ENCODE data around the gene TMEM94.

Gene TMEM94

DNA sequence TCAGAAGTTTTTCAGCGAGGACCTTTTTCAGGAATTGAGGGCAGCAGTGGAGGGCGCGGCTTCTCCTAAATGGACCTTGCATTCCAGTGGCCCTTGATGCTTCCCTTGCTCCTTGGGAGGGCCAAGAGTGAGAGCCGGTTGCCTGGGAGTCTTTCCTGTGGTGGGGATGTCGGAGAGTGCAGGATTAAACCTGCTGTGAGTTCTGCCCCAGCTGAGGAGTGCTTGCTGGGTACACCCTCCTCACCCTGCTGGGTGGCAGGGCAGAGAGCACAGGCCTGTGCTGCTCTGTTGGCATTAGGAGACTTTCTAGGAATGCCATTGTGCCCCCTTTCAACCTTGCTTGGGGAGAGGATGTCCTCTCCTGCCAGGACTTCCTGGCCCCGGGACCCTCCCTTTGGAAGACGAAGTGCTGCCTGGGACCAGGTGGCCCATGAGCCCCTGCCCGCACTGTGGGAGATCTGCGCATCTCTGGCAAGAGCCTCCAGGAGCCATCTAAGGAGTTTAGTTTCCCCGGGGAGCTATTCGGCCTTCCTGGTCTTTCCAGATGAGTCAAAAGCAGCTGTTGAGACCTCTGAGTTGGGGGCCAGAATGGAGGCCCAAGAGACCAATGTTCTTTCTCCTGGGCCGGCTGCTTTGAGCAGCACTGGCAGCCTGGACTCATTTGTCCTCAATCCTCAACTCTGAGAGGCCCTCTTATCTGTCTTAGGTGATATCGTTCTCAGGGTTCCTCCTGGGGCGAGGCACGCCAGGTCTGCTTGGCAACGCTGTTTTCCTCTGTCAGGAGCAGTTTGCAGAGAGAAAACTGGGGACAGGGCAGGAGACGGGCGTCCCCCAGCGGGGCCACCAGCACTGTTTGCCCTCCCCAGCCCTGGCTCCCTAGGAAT is 74.6 kb downstream of the TMEM94 start:
- DNase-seq, result no peak

- DNase-seq, result no peak
Measured at GRCh38 chr17:75531721-75532072, 75.3 kb downstream of the TMEM94 start.

GRCh38 chr17:75535119-75535537 is 78.7 kb downstream of the TMEM94 start:
- DNase-seq, result peak; percentile 64

GRCh38 chr17:75535871-75536270 is 79.4 kb downstream of the TMEM94 start:
- DNase-seq, result no peak

DNA sequence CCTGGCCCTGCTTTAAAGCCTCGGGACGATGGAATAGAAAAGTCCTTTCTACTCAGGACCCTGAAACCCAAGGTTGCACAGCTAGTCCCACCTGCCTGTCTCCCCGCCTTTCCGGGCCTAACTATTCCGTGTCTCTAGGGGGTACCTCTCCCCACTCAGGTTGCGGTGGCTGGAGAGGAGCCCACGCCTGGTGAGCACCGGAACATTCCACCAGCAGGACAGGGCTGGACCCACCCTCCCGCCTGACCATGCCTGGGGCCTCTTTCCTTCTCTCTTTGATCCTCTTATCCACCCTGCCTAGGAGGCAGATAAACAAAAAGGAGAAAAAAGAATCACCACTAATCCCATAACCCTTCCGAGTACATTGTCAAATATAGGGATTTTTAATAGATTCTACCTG is 79.9 kb downstream of the TMEM94 start:
- no peak for DNase-seq

DNA sequence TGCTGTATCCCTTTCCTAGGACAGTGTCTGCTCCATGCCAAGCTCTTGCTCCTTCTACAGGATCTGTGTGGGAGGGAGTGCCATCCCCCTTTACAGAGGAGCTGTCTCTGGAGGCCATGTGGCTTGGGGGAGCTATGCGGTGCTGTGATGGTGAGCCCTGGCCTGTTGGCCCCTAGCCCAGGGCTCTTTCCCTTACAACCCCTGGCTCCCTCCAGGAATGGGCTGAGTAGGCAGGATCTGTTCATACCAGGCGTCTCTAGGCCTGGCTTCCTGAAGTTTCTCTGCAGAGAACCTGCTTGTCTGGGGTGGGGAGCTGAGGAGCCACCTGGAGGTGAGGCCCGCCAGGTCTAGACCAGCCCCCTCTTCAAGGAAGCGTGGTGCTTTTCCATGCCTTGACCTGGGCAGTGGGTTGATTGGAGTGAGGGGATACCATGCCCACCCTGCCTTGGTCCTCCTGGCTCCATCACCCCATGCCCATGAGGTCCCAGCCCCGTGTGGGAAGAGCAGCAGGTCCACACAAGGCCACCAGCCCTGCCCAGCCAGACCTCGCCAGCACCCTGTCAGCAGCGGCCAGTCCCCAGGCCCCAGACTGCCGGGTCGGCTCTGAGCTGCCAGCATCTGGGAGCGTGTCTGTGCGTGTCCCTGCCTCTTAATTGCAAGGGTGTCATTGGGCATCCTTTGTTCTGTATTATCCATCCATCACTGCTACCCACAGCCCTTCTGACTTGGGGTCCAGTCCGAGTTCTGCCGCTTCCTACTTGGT is 83.7 kb downstream of the TMEM94 start:
- DNase-seq, result no peak

DNA sequence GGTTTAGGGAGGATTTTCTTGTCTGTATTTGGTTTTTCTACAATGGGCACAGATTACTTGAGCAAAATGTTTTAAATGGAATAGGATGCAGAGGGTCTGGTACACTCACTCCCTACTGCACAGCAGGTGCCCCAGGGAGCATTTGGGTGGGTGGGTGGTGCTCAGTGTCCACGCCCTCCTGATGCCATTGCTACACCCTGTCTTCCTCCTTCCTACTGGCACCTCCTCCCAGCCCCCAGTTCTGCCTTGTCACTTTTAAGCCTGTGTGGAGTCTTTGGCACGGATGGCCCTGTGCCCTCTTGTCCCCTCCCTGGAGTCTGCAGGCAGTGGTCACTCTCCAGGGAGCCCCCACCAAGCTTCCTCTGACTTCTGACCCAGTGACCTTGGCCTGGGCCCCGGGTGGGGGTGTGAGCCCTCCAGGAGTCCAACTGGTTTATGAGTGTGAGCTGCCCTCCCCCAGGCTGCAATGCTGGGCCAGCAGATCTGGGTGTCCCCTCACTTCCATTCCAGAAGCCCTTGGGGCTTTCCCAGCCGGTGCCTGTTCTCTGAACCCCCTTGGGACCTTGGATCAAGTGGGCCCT is 84.6 kb downstream of the TMEM94 start:
- DNase-seq, result no peak

DNA sequence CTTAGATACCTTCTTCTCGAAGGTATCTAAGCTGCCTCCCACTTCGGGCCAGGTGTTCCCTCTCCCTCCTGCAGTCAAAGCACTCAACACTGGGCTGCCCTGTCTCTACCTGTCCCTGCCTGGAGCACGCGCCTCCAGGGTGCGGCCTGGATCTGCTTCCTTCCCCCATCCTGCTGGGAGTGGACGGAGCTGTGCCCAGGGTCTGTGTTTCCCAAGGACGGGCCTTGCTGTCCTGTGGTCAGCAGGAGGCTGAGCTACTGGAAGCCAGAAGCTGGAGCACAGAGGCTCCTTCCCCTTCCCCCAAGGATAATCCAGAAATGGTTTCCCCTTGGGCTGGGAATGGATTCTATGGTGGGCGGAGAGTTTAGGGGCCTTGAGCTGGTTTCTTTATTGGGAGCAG is 85.8 kb downstream of the TMEM94 start:
- DNase-seq, result no peak

DNA sequence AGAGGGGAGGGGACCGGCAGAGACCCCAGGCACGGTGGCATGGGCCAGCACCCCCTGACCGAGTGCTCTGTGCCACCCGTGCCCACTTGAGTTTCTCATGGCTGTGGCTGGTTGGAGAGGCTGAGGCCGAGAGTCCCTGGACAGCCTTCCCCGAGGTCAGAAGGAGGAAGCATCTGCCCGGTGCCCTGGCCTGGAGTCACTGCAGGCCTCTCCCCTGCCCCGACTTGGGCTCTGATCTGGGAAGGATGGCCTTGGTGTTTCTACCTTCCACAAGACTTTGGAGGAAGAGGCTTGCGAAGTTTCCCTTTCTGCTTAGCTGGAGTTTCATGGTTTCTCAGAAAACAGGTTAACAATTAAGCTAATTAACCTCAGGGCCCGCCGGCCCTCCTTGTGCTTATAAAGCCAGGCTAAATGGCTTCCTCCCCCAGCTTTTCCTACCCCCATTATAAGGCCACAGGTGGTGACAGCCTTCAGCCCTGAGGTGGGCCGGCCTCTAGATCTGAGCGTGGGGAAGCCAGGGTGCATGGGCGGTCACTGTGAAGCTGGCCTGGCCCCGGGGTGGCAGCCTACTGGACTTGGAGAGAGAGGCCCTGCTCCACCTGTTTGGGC is 86.4 kb downstream of the TMEM94 start:
- no peak for DNase-seq

DNA sequence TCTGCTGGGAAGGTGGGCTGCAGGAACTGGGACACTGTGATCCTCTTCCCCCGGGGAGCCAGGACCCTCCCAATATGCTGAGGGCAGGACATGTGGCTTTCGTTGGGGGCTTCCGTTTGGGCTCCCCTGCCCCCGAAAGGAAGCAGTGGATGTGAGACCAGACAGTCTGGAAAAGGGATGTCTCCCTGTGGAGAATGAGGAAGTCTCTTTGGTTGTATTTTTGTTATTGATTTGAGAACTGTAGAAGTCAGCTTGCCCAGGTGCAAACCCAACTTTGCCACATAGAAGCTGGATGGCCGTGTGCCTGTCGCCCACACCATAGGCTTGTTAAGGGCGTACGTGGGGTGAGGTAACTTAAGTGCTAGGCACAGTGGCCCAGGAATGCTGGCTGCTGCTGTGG is 87.8 kb downstream of the TMEM94 start:
- DNase-seq, result no peak

- DNase-seq, result no peak
Measured at GRCh38 chr17:75546181-75546580, 89.7 kb downstream of the TMEM94 start.

DNA sequence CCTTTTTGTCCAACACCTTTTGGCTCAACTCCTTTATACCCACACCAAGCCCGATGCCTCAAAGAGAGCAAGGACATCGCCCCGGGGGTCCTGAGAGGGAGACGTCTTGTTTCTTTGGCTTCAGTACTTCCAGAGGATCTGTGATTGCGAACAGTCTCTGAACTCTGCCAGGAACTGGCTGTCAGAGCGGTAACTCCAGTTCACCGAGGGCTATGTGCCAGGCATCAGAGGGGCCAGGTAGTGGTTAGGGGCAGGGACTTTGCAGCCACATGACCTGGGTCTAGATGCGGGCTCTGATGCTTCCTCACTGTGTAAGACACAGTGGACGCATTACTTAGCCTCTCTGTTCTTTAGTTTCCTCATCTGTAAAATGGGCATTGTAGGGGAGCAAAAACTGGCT is 90.7 kb downstream of the TMEM94 start:
- DNase-seq, result no peak

GRCh38 chr17:75548813-75549212 is 92.4 kb downstream of the TMEM94 start:
- no peak for DNase-seq

Measured in activated naive CD4-positive, alpha-beta T cell treated with Interleukin-2 at 50 U/mL for 16 hours (primary cell).